Activated CD8-positive, alpha-beta T cell treated with anti-CD3 and anti-CD28 coated beads, Interleukin-2, amount 10 ng/mL, durations not matched to agents 7 days and 5 days (primary cell): ENCODE results near the gene PHYHIPL. TPM values are rescaled to one million over a fixed set of nuclear protein-coding genes. Genes with fewer than 3 reads are reported as not detected.

Experiments used
- ATAC-seq: fragments of 150-1000 bp; cut with Tn5 transposase; one replicate; pipeline ENCODE4 v1.10.0; 2021; ENCODE audit warnings: moderate library complexity
- CTCF ChIA-PET: fragments of 350-600 bp; sonication (Branson Sonifier 250); formaldehyde crosslinking; loops from one replicate; lab custom pipeline; 2021; ENCODE audit warnings: antibody characterized with exemption; lab: Charles Lee
- POLR2A ChIA-PET: fragments of 350-600 bp; sonication (Branson Sonifier 250); formaldehyde crosslinking; loops from one replicate; lab custom pipeline; 2021; ENCODE audit warnings: antibody characterized with exemption; lab: Charles Lee
- DNase-seq: peaks from one replicate; pipeline ENCODE4 v3.0.0-alpha.2; 2020
- H3K27ac Mint-ChIP-seq: one replicate; pipeline ENCODE4 v1.8.0; 2021; ENCODE audit warnings: mild to moderate bottlenecking, mixed read lengths
- H3K27me3 Mint-ChIP-seq: one replicate; pipeline ENCODE4 v1.8.0; 2021; ENCODE audit warnings: low read depth, mixed read lengths
- H3K36me3 Mint-ChIP-seq: one replicate; pipeline ENCODE4 v1.8.0; 2021; ENCODE audit warnings: low read depth, mixed read lengths
- H3K4me1 Mint-ChIP-seq: one replicate; pipeline ENCODE4 v1.8.0; 2021; ENCODE audit warnings: low read depth, mixed read lengths
- H3K4me3 Mint-ChIP-seq: one replicate; pipeline ENCODE4 v1.8.0; 2021; ENCODE audit warnings: mild to moderate bottlenecking, mixed read lengths
- H3K9me3 Mint-ChIP-seq: one replicate; pipeline ENCODE4 v1.8.0; 2022; ENCODE audit warnings: mixed read lengths; ENCODE audit not compliant: insufficient read depth
- total RNA-seq, 2 experiments: library from RNA; stranded (reverse); gene quantifications; one replicate each; pipeline ENCODE4 v1.2.3, GENCODE V29; 2021

Gene PHYHIPL
- total RNA-seq, 2 experiments from 2014 or later: not detected

GRCh38 chr10:59284118-59284975, 107.9 kb downstream of the PHYHIPL start:
- no peaks in the 10 kb centered on the region for H3K36me3 Mint-ChIP-seq
- no peak overlapping the region for H3K4me3 Mint-ChIP-seq
- no peak for DNase-seq
- ChIA-PET POLR2A (no interaction called here), CTCF (no interaction called here)
- no peaks in the 10 kb centered on the region for H3K9me3 Mint-ChIP-seq
- H3K27me3 Mint-ChIP-seq: no peaks in the 10 kb centered on the region
- ATAC-seq: no peak
- no peaks in the 10 kb centered on the region for H3K4me1 Mint-ChIP-seq
- no peak overlapping the region for H3K27ac Mint-ChIP-seq

GRCh38 chr10:59285073-59285472, 108.6 kb downstream of the PHYHIPL start:
- Mint-ChIP-seq H3K4me3 (no peak overlapping the region), H3K27me3 (no peaks in the 10 kb centered on the region), H3K27ac (no peak overlapping the region), H3K4me1 (no peaks in the 10 kb centered on the region), H3K36me3 (no peaks in the 10 kb centered on the region), H3K9me3 (no peaks in the 10 kb centered on the region)
- DNase-seq: no peak
- ChIA-PET CTCF (no interaction called here), POLR2A (no interaction called here)
- ATAC-seq: no peak

- no peaks in the 10 kb centered on the region for H3K9me3 Mint-ChIP-seq
- H3K4me1 Mint-ChIP-seq: no peaks in the 10 kb centered on the region
- no peak overlapping the region for H3K27ac Mint-ChIP-seq
- H3K27me3 Mint-ChIP-seq: no peaks in the 10 kb centered on the region
- no peak overlapping the region for H3K4me3 Mint-ChIP-seq
- no peaks in the 10 kb centered on the region for H3K36me3 Mint-ChIP-seq
- POLR2A ChIA-PET: no interaction called here
- no peak for ATAC-seq
- no peak for DNase-seq
- CTCF ChIA-PET: no interaction called here
Observed at GRCh38 chr10:59285848-59286247, 109.4 kb downstream of the PHYHIPL start.

GRCh38 chr10:59287587-59288255, 111.3 kb downstream of the PHYHIPL start:
- POLR2A ChIA-PET: no interaction called here
- DNase-seq: no peak
- H3K36me3 Mint-ChIP-seq: no peaks in the 10 kb centered on the region

GRCh38 chr10:59289853-59290252, 113.4 kb downstream of the PHYHIPL start:
- ATAC-seq (no peak), DNase-seq (no peak)
- POLR2A ChIA-PET: no interaction called here
- CTCF ChIA-PET: no interaction called here
- Mint-ChIP-seq H3K27me3 (no peaks in the 10 kb centered on the region), H3K27ac (no peak overlapping the region), H3K4me1 (no peaks in the 10 kb centered on the region), H3K9me3 (no peaks in the 10 kb centered on the region), H3K4me3 (no peak overlapping the region), H3K36me3 (no peaks in the 10 kb centered on the region)

More at GRCh38 chr10:59287587-59288255, 111.3 kb downstream of the PHYHIPL start:
- no peak overlapping the region for H3K4me3 Mint-ChIP-seq
- CTCF ChIA-PET: no interaction called here
- H3K27me3 Mint-ChIP-seq: no peaks in the 10 kb centered on the region
- H3K4me1 Mint-ChIP-seq: no peaks in the 10 kb centered on the region
- ATAC-seq: no peak
- no peaks in the 10 kb centered on the region for H3K9me3 Mint-ChIP-seq
- H3K27ac Mint-ChIP-seq: no peak overlapping the region

GRCh38 chr10:59290448-59290847, 114.0 kb downstream of the PHYHIPL start:
- ATAC-seq (no peak), DNase-seq (no peak)
- no peaks in the 10 kb centered on the region for H3K4me1 Mint-ChIP-seq
- POLR2A ChIA-PET: no interaction called here
- H3K9me3 Mint-ChIP-seq: no peaks in the 10 kb centered on the region
- no peak overlapping the region for H3K27ac Mint-ChIP-seq
- H3K27me3 Mint-ChIP-seq: no peaks in the 10 kb centered on the region
- CTCF ChIA-PET: no interaction called here
- no peaks in the 10 kb centered on the region for H3K36me3 Mint-ChIP-seq
- no peak overlapping the region for H3K4me3 Mint-ChIP-seq

Other genes starting within 250 kb of the PHYHIPL start
- not detected for gene FAM13C, start 185.9 kb downstream of the PHYHIPL start, total RNA-seq